CD8-positive, alpha-beta memory T cell (primary cell): ENCODE data around the gene MTG2. TPM values are rescaled to one million over a fixed set of nuclear protein-coding genes. Genes with fewer than 3 reads are reported as not detected.

Source experiments
- CTCF ChIA-PET: fragments of 350-600 bp; sonication (Branson Sonifier 250); formaldehyde crosslinking; loops from one replicate; lab custom pipeline; 2021; ENCODE audit warnings: antibody characterized with exemption; lab: Charles Lee
- POLR2A ChIA-PET: fragments of 350-600 bp; sonication (Branson Sonifier 250); formaldehyde crosslinking; loops from one replicate; lab custom pipeline; 2021; ENCODE audit warnings: antibody characterized with exemption; lab: Charles Lee
- DNase-seq, 5 donors: peaks; one replicate each; pipeline versions ENCODE4 v3.0.0 to v3.0.0-alpha.2; 2020 to 2022; ENCODE audit warnings: mixed read lengths in 1 of 5
- H3K27ac ChIP-seq: one replicate; pipeline ENCODE4 v1.7.0; 2013; ENCODE audit warnings: low read depth, mild to moderate bottlenecking, low read length, moderate library complexity
- H3K27me3 ChIP-seq: 2 replicates; pipeline ENCODE4 v1.7.0; 2013; ENCODE audit warnings: low read length, mild to moderate bottlenecking; ENCODE audit not compliant: insufficient read depth, poor library complexity, severe bottlenecking
- H3K36me3 ChIP-seq: 2 replicates; pipeline ENCODE4 v1.7.0; 2013; ENCODE audit warnings: mild to moderate bottlenecking, low read length, moderate library complexity; ENCODE audit not compliant: insufficient read depth
- H3K4me1 ChIP-seq: 2 replicates; pipeline ENCODE4 v1.7.0; 2013; ENCODE audit warnings: mild to moderate bottlenecking, low read length, moderate library complexity; ENCODE audit not compliant: insufficient read depth
- H3K4me3 ChIP-seq: 2 replicates; pipeline ENCODE4 v1.7.0; 2013; ENCODE audit warnings: mild to moderate bottlenecking, low read length
- H3K9me3 ChIP-seq: 2 replicates; pipeline ENCODE4 v1.7.0; 2013; ENCODE audit warnings: mild to moderate bottlenecking, low read length
- H3K27ac Mint-ChIP-seq, 8 donors: one replicate each; pipeline ENCODE4 v1.8.0; 2020 to 2021; ENCODE audit warnings: mixed read lengths in 8 of 8, mild to moderate bottlenecking in 6 of 8, inconsistent platforms in 3 of 8, moderate library complexity in 3 of 8
- H3K27me3 Mint-ChIP-seq, 2 donors: one replicate each; pipeline ENCODE4 v1.8.0; 2020 to 2021; ENCODE audit warnings: mixed read lengths in 2 of 2, mild to moderate bottlenecking in 1 of 2, moderate library complexity in 1 of 2
- H3K36me3 Mint-ChIP-seq, 3 donors: one replicate each; pipeline ENCODE4 v1.8.0; 2020 to 2021; ENCODE audit warnings: mixed read lengths in 3 of 3, inconsistent platforms in 1 of 3, mild to moderate bottlenecking in 1 of 3
- H3K4me1 Mint-ChIP-seq, 3 donors: one replicate each; pipeline ENCODE4 v1.8.0; 2020 to 2021; ENCODE audit warnings: mixed read lengths in 3 of 3, inconsistent platforms in 1 of 3, mild to moderate bottlenecking in 1 of 3
- H3K4me3 Mint-ChIP-seq, 7 donors: one replicate each; pipeline ENCODE4 v1.8.0; 2020 to 2021; ENCODE audit warnings: mixed read lengths in 7 of 7, mild to moderate bottlenecking in 6 of 7, moderate library complexity in 4 of 7, inconsistent platforms in 2 of 7
- H3K9me3 Mint-ChIP-seq, 5 donors: one replicate each; pipeline ENCODE4 v1.8.0; 2020 to 2022; ENCODE audit warnings: mixed read lengths in 5 of 5, mild to moderate bottlenecking in 3 of 5, moderate library complexity in 2 of 5, inconsistent platforms in 1 of 5
- polyA plus RNA-seq: library from polyadenylated mRNA; unstranded; fragments of 300-500 nt; fragmentation: Illumina TruSeq; gene quantifications from one replicate; pipeline ENCODE4 v1.2.3, GENCODE V29; 2021
- total RNA-seq, 2 experiments: library from RNA; stranded (reverse); gene quantifications; one replicate each; pipeline ENCODE4 v1.2.3, GENCODE V29; 2021

The MTG2 gene
- total and polyA plus RNA-seq, 3 experiments from 2014 or later = 19.0 to 45.9 (median 44.6) TPM

GRCh38 chr20:62214067-62214466 lies 31.2 kb downstream of the MTG2 start:
- Mint-ChIP-seq H3K9me3 (no peaks in the 10 kb centered on the region), H3K36me3 (no peaks in the 10 kb centered on the region), H3K4me1 (no peaks in the 10 kb centered on the region), H3K27ac (no peak overlapping the region), H3K4me3 (no peak overlapping the region), H3K27me3 (peaks cover 7 to 10% of the 10 kb centered on the region in 2 donors)
- ChIA-PET POLR2A (no interaction called here), CTCF (no interaction called here)
- Histone ChIP-seq H3K4me1 (no peaks in the 10 kb centered on the region), H3K36me3 (no peaks in the 10 kb centered on the region), H3K27me3 (peaks cover 17% of the 10 kb centered on the region), H3K9me3 (no peaks in the 10 kb centered on the region), H3K4me3 (no peak overlapping the region), H3K27ac (no peak overlapping the region)
- no peak for DNase-seq

- Mint-ChIP-seq H3K4me1 (no peaks in the 10 kb centered on the region), H3K36me3 (no peaks in the 10 kb centered on the region), H3K9me3 (no peaks in the 10 kb centered on the region), H3K27me3 (peaks cover 7 to 13% of the 10 kb centered on the region in 2 donors), H3K27ac (no peak overlapping the region), H3K4me3 (no peak overlapping the region)
- CTCF ChIA-PET = interaction anchor here (1.0 kb wide), 1 partner anchor 11 kb away, joined by 3 read pairs; no protein-coding TSS in a partner anchor
- H3K9me3 ChIP-seq = no peaks in the 10 kb centered on the region
- no peak for DNase-seq
- peaks cover 17% of the 10 kb centered on the region for H3K27me3 ChIP-seq
- POLR2A ChIA-PET = no interaction called here
- H3K36me3 ChIP-seq = no peaks in the 10 kb centered on the region
- H3K27ac ChIP-seq = no peak overlapping the region
- no peak overlapping the region for H3K4me3 ChIP-seq
- H3K4me1 ChIP-seq = no peaks in the 10 kb centered on the region
Measured at GRCh38 chr20:62215020-62215990, 32.5 kb downstream of the MTG2 start.

- POLR2A ChIA-PET = no interaction called here
- Mint-ChIP-seq H3K36me3 (no peaks in the 10 kb centered on the region), H3K4me1 (peaks cover 0 to 2% (median 0%) of the 10 kb centered on the region in 3 donors), H3K27me3 (peaks cover 14 to 18% of the 10 kb centered on the region in 2 donors), H3K4me3 (no peak overlapping the region), H3K9me3 (no peaks in the 10 kb centered on the region), H3K27ac (no peak overlapping the region)
- no peak overlapping the region for H3K27ac ChIP-seq
- H3K4me1 ChIP-seq = no peaks in the 10 kb centered on the region
- peaks cover 20% of the 10 kb centered on the region for H3K27me3 ChIP-seq
- CTCF ChIA-PET = interaction anchor here (1.0 kb wide), 1 partner anchor 10 kb away, joined by 3 read pairs; no protein-coding TSS in a partner anchor
- no peaks in the 10 kb centered on the region for H3K36me3 ChIP-seq
- H3K4me3 ChIP-seq = no peak overlapping the region
- no peak for DNase-seq
- H3K9me3 ChIP-seq = no peaks in the 10 kb centered on the region
Measured at GRCh38 chr20:62215991-62216635, 33.3 kb downstream of the MTG2 start.

GRCh38 chr20:62216636-62217566 lies 34.1 kb downstream of the MTG2 start:
- no peaks in the 10 kb centered on the region for H3K4me1 ChIP-seq
- Mint-ChIP-seq H3K4me1 (peaks cover 0 to 3% (median 0%) of the 10 kb centered on the region in 3 donors), H3K27ac (no peak overlapping the region), H3K36me3 (no peaks in the 10 kb centered on the region), H3K27me3 (peaks cover 19 to 25% of the 10 kb centered on the region in 2 donors), H3K4me3 (no peak overlapping the region), H3K9me3 (no peaks in the 10 kb centered on the region)
- no peak overlapping the region for H3K4me3 ChIP-seq
- no peak for DNase-seq
- POLR2A ChIA-PET = no interaction called here
- CTCF ChIA-PET = interaction anchor here (1.0 kb wide), 1 partner anchor 9 kb away, joined by 3 read pairs; no protein-coding TSS in a partner anchor
- no peaks in the 10 kb centered on the region for H3K36me3 ChIP-seq
- H3K27me3 ChIP-seq = peaks cover 20% of the 10 kb centered on the region
- no peaks in the 10 kb centered on the region for H3K9me3 ChIP-seq
- H3K27ac ChIP-seq = no peak overlapping the region

- Histone ChIP-seq H3K27me3 (peaks cover 31% of the 10 kb centered on the region), H3K27ac (no peak overlapping the region), H3K36me3 (no peaks in the 10 kb centered on the region), H3K4me3 (no peak overlapping the region), H3K9me3 (no peaks in the 10 kb centered on the region), H3K4me1 (no peaks in the 10 kb centered on the region)
- CTCF ChIA-PET = no interaction called here
- peak overlapping the region in 1 of 8 donors; percentile 43 for H3K27ac Mint-ChIP-seq
- H3K4me3 Mint-ChIP-seq = peak overlapping the region in 3 of 7 donors; percentile 38 to 77 (median 59)
- H3K9me3 Mint-ChIP-seq = no peaks in the 10 kb centered on the region
- POLR2A ChIA-PET = no interaction called here
- H3K36me3 Mint-ChIP-seq = no peaks in the 10 kb centered on the region
- H3K4me1 Mint-ChIP-seq = peaks cover 0 to 3% (median 0%) of the 10 kb centered on the region in 3 donors
- peaks cover 25 to 27% of the 10 kb centered on the region in 2 donors for H3K27me3 Mint-ChIP-seq
- no peak for DNase-seq
Measured at GRCh38 chr20:62217913-62218773, 35.3 kb downstream of the MTG2 start.

- Histone ChIP-seq H3K36me3 (no peaks in the 10 kb centered on the region), H3K27ac (no peak overlapping the region), H3K9me3 (no peaks in the 10 kb centered on the region), H3K4me1 (no peaks in the 10 kb centered on the region), H3K27me3 (peaks cover 34% of the 10 kb centered on the region), H3K4me3 (no peak overlapping the region)
- Mint-ChIP-seq H3K9me3 (no peaks in the 10 kb centered on the region), H3K36me3 (no peaks in the 10 kb centered on the region), H3K27ac (no peak overlapping the region), H3K4me3 (peak overlapping the region in 4 of 7 donors; percentile 44 to 54 (median 50)), H3K4me1 (peaks cover 0 to 3% (median 0%) of the 10 kb centered on the region in 3 donors), H3K27me3 (peaks cover 27 to 31% of the 10 kb centered on the region in 2 donors)
- DNase-seq = no peak
- ChIA-PET POLR2A (no interaction called here), CTCF (no interaction called here)
Measured at GRCh38 chr20:62219101-62219991, 36.5 kb downstream of the MTG2 start.
